HG03095 (cell line): ENCODE results near the gene GMEB2.

Source experiments
- ATAC-seq: cut with Tn5 transposase; IDR thresholded peaks from one replicate; pipeline ENCODE4 v1.9.1; 2021; ENCODE audit warnings: moderate library complexity; ENCODE audit not compliant: unreplicated experiment

GMEB2 gene

GRCh38 chr20:63547725-63548480 lies 79.0 kb downstream of the GMEB2 start, which contains the start of gene SRMS:
Gene SRMS, minus strand, starts transcription at chr20:63547749. Its CDS starts 286 bp downstream, at chr20:63547463.
- ATAC-seq = no peak

GRCh38 chr20:63546956-63547724 lies 79.8 kb downstream of the GMEB2 start:
- no peak for ATAC-seq

GRCh38 chr20:63546256-63546955 lies 80.5 kb downstream of the GMEB2 start:
- ATAC-seq = no peak

- ATAC-seq = no peak
These were observed 81.1 kb downstream of the GMEB2 start for GRCh38 chr20:63545814-63546213.

- ATAC-seq = no peak
These were observed 81.9 kb downstream of the GMEB2 start for GRCh38 chr20:63544958-63545516.

GRCh38 chr20:63544241-63544957 lies 82.5 kb downstream of the GMEB2 start:
- ATAC-seq = no peak

GRCh38 chr20:63543733-63544132 lies 83.2 kb downstream of the GMEB2 start:
- no peak for ATAC-seq

- no peak for ATAC-seq
These were observed 83.8 kb downstream of the GMEB2 start for GRCh38 chr20:63543131-63543530.

- no peak for ATAC-seq
These were observed 84.2 kb downstream of the GMEB2 start for GRCh38 chr20:63542696-63543095.

- ATAC-seq = no peak
These were observed 84.8 kb downstream of the GMEB2 start for GRCh38 chr20:63542031-63542559.

GRCh38 chr20:63541371-63541770 lies 85.5 kb downstream of the GMEB2 start:
- ATAC-seq = no peak

GRCh38 chr20:63540417-63541186 lies 86.3 kb downstream of the GMEB2 start:
- ATAC-seq = no peak

GRCh38 chr20:63539441-63540370 lies 87.2 kb downstream of the GMEB2 start:
- no peak for ATAC-seq

- no peak for ATAC-seq
These were observed 87.8 kb downstream of the GMEB2 start for GRCh38 chr20:63539092-63539430.

GRCh38 chr20:63538204-63539091 lies 88.5 kb downstream of the GMEB2 start:
- no peak for ATAC-seq
